K562 (cell line): ENCODE results near the gene ZNF778. TPM values are rescaled to one million over a fixed set of nuclear protein-coding genes. Genes with fewer than 3 reads are reported as not detected.

ENCODE experiments used
- ATF7 ChIP-seq: fragments of 450-650 bp; IDR thresholded peaks from 2 replicates; pipeline ENCODE4 v1.7.1; 2014; ENCODE audit warnings: mild to moderate bottlenecking, moderate library complexity
- CHD1 ChIP-seq: fragments of 200-600 bp; sonication (generic); IDR thresholded peaks from one replicate; pipeline ENCODE4 v1.6.1; 2012; ENCODE audit warnings: mild to moderate bottlenecking, moderate library complexity, low read length, inconsistent platforms
- CSDE1 ChIP-seq, 2 experiments: fragments of 450-650 bp; IDR thresholded peaks; 2 replicates each; pipeline ENCODE4 v1.6.1; 2016; ENCODE audit warnings: mild to moderate bottlenecking in 1 of 2
- DMBX1 ChIP-seq: fragments of 250-450 bp; sonication (Bioruptor Pico); IDR thresholded peaks from 2 replicates; pipeline ENCODE4 v1.8.0; 2022; ENCODE audit warnings: inconsistent platforms, mild to moderate bottlenecking, moderate library complexity, borderline replicate concordance
- HMG20A ChIP-seq: fragments of 450-650 bp; formaldehyde crosslinking; conservative IDR thresholded peaks from 2 replicates; pipeline ENCODE4 v1.4.0; 2020; ENCODE audit warnings: mild to moderate bottlenecking, mixed read lengths
- MYNN ChIP-seq, 2 experiments: sonication (generic); formaldehyde crosslinking in 1 of 2; IDR thresholded peaks; 2 replicates each; pipeline versions ENCODE4 v1.5.0 to v1.6.1; 2016 to 2020; ENCODE audit warnings: antibody characterized with exemption in 1 of 2, missing genetic modification reagents in 1 of 2
- NUFIP1 ChIP-seq: fragments of 450-650 bp; IDR thresholded peaks from 2 replicates; pipeline ENCODE4 v1.6.1; 2018; ENCODE audit not compliant: partially characterized antibody
- POLR3A ChIP-seq: IDR thresholded peaks from 2 replicates; pipeline ENCODE4 v1.6.1; 2011; ENCODE audit warnings: borderline replicate concordance, mild to moderate bottlenecking, moderate library complexity; ENCODE audit not compliant: insufficient read length, insufficient read depth; ENCODE audit errors: extremely low read depth
- SMC3 ChIP-seq: conservative IDR thresholded peaks from 2 replicates; pipeline ENCODE4 v1.6.1; 2011; ENCODE audit warnings: low read depth, low read length, improper control_type of control experiment; ENCODE audit not compliant: insufficient read depth
- THAP7 ChIP-seq: fragments of 250-450 bp; sonication (Bioruptor Pico); IDR thresholded peaks from 2 replicates; pipeline ENCODE4 v1.5.0; 2021
- ZBTB34 ChIP-seq: fragments of 250-450 bp; sonication (Bioruptor Pico); IDR thresholded peaks from 2 replicates; pipeline ENCODE4 v1.8.0; 2021; ENCODE audit warnings: mild to moderate bottlenecking, moderate library complexity
- ZNF217 ChIP-seq: sonication (generic); formaldehyde crosslinking; IDR thresholded peaks from 2 replicates; pipeline ENCODE4 v1.8.0; 2022; ENCODE audit warnings: mild to moderate bottlenecking, missing genetic modification reagents
- ZNF282 ChIP-seq: sonication (generic); formaldehyde crosslinking; IDR thresholded peaks from 2 replicates; pipeline ENCODE4 v1.8.1; 2023; ENCODE audit warnings: missing genetic modification reagents
- polyA plus RNA-seq, 8 experiments: library from polyadenylated mRNA; depleted of rRNA in 4 of 8; stranded (reverse) in 5 of 8; unstranded in 3 of 8; fragments of >200 nt; fragmentation: Nextera tagmentation in 2 of 8; fragmentation: Illumina TruSeq in 1 of 8; extraction: Ambion mirVana in 2 of 8; extraction: Trizol in 1 of 8; gene quantifications; 2 replicates each; pipeline versions ENCODE4 v1.2.1 to v1.2.3, GENCODE V29; 2011 to 2014; ENCODE audit warnings: inconsistent platforms in 1 of 8, missing spikeins in 1 of 8
- total RNA-seq, 7 experiments: library from RNA; depleted of rRNA in 6 of 7; stranded (reverse); fragments of >200 nt in 6 of 7; fragmentation: Illumina TruSeq in 2 of 7; extraction: Trizol in 2 of 7; gene quantifications; 2 replicates each; pipeline versions ENCODE4 v1.2.1 to v1.2.3, GENCODE V29; 2011 to 2021; ENCODE audit warnings: low replicate concordance in 1 of 7
- TF ChIP-seq, protein P1 (sequence below), 2 experiments: IDR thresholded peaks in 1 of 2; conservative IDR thresholded peaks in 1 of 2; 2 replicates each; pipeline ENCODE4 v1.6.1; 2016; ENCODE audit warnings: low read depth in 2 of 2, mild to moderate bottlenecking in 1 of 2, missing compliant biosample characterization in 1 of 2, missing genetic modification characterization in 1 of 2, moderate library complexity in 1 of 2
- TF ChIP-seq, protein P2 (sequence below): sonication (generic); formaldehyde crosslinking; IDR thresholded peaks from 2 replicates; pipeline ENCODE4 v1.4.0; 2020; ENCODE audit warnings: mild to moderate bottlenecking, missing genetic modification reagents
- TF ChIP-seq, protein P3 (sequence below), 2 experiments: IDR thresholded peaks; 2 replicates each; pipeline ENCODE4 v1.6.1; 2012; ENCODE audit warnings: improper control_type of control experiment in 2 of 2, low read depth in 2 of 2, low read length in 2 of 2, borderline replicate concordance in 1 of 2

The ZNF778 gene
- total and polyA plus RNA-seq, 9 of the 15 experiments (the other 6 are each of a cell fraction or from before 2014, with no cell fraction given) = 0.70 to 60.6 (median 7.5) TPM

- TF ChIP-seq, protein P1, sequence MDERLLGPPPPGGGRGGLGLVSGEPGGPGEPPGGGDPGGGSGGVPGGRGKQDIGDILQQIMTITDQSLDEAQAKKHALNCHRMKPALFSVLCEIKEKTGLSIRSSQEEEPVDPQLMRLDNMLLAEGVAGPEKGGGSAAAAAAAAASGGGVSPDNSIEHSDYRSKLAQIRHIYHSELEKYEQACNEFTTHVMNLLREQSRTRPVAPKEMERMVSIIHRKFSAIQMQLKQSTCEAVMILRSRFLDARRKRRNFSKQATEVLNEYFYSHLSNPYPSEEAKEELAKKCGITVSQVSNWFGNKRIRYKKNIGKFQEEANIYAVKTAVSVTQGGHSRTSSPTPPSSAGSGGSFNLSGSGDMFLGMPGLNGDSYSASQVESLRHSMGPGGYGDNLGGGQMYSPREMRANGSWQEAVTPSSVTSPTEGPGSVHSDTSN (CRISPR knock-in tag; IDR thresholded peaks at IDR 0.05; ENCODE audit: low read depth) = no peak
- TF ChIP-seq, protein P1 (tag; conservative IDR thresholded peaks at IDR 0.05; ENCODE audit: low read depth) = no peak
- peak; percentile 61; the same call in 1 of the 2 replicates for TF ChIP-seq ZNF282 (CRISPR knock-in tag)
- TF ChIP-seq ZNF217 = no peak
- TF ChIP-seq THAP7 (CRISPR knock-in tag) = 0 out of 2 replicates have a peak, but pooled peaks have one; percentile 34
- TF ChIP-seq MYNN (IDR thresholded peaks at IDR 0.05) = no peak
- TF ChIP-seq MYNN (CRISPR knock-in tag; IDR thresholded peaks at IDR 0.05) = no peak
- peak; percentile 55 for TF ChIP-seq CHD1
- TF ChIP-seq, protein P2, sequence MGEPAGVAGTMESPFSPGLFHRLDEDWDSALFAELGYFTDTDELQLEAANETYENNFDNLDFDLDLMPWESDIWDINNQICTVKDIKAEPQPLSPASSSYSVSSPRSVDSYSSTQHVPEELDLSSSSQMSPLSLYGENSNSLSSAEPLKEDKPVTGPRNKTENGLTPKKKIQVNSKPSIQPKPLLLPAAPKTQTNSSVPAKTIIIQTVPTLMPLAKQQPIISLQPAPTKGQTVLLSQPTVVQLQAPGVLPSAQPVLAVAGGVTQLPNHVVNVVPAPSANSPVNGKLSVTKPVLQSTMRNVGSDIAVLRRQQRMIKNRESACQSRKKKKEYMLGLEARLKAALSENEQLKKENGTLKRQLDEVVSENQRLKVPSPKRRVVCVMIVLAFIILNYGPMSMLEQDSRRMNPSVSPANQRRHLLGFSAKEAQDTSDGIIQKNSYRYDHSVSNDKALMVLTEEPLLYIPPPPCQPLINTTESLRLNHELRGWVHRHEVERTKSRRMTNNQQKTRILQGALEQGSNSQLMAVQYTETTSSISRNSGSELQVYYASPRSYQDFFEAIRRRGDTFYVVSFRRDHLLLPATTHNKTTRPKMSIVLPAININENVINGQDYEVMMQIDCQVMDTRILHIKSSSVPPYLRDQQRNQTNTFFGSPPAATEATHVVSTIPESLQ (CRISPR knock-in tag) = no peak
- TF ChIP-seq CSDE1 (IDR thresholded peaks at IDR 0.05) = no peak; a peak in 1 of 4 replicates
- no peak for TF ChIP-seq ZBTB34 (CRISPR knock-in tag)
- 0 out of 2 replicates have a peak, but pooled peaks have one; percentile 20 for TF ChIP-seq DMBX1 (CRISPR knock-in tag)
- TF ChIP-seq HMG20A (CRISPR knock-in tag) = no peak
- TF ChIP-seq, protein P3, sequence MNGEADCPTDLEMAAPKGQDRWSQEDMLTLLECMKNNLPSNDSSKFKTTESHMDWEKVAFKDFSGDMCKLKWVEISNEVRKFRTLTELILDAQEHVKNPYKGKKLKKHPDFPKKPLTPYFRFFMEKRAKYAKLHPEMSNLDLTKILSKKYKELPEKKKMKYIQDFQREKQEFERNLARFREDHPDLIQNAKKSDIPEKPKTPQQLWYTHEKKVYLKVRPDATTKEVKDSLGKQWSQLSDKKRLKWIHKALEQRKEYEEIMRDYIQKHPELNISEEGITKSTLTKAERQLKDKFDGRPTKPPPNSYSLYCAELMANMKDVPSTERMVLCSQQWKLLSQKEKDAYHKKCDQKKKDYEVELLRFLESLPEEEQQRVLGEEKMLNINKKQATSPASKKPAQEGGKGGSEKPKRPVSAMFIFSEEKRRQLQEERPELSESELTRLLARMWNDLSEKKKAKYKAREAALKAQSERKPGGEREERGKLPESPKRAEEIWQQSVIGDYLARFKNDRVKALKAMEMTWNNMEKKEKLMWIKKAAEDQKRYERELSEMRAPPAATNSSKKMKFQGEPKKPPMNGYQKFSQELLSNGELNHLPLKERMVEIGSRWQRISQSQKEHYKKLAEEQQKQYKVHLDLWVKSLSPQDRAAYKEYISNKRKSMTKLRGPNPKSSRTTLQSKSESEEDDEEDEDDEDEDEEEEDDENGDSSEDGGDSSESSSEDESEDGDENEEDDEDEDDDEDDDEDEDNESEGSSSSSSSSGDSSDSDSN (IDR thresholded peaks at IDR 0.05; ENCODE audit: borderline replicate concordance in 1 of 2, low read depth in 2 of 2, low read length in 2 of 2) = peak; percentile 75; a peak in 2 of 4 replicates
- TF ChIP-seq NUFIP1 = no peak
- TF ChIP-seq ATF7 = peak; percentile 80
- no peak for TF ChIP-seq POLR3A
- no peak for TF ChIP-seq SMC3
Observed at GRCh38 chr16:89241187-89242007, 23.9 kb downstream of the ZNF778 start (continued).
